ENCODE results near the gene CCDC172. TPM values are rescaled to one million over a fixed set of nuclear protein-coding genes. Genes with fewer than 3 reads are reported as not detected.
"Not testable (repeated sequence)": the region's sequence is repeated elsewhere in the genome, so short reads cannot be mapped to it uniquely, and the experiment has no call there.

CCDC172 gene
- total RNA-seq, 1 donor from 2014 or later = not detected

GRCh38 chr10:116393246-116393831, 69.1 kb downstream of the CCDC172 start:
- H3K36me3 Mint-ChIP-seq (ENCODE audit: low read depth, unreplicated experiment); DNase-seq (ENCODE audit: low read depth); H2AFZ ChIP-seq (ENCODE audit: low read depth, low read length); H3K4me2 ChIP-seq (ENCODE audit: low read length); H3K4me3 Mint-ChIP-seq (ENCODE audit: unreplicated experiment); H3K79me2 ChIP-seq (ENCODE audit: insufficient read depth, low read length); H3K27ac ChIP-seq (ENCODE audit: low read depth, low read length); H3K27me3 ChIP-seq (ENCODE audit: insufficient read depth, low read length); H4K20me1 ChIP-seq (ENCODE audit: insufficient read depth, low read length); H3K4me1 ChIP-seq (ENCODE audit: insufficient read depth, low read length); H3K36me3 ChIP-seq (ENCODE audit: insufficient read depth, low read length); H3K9ac ChIP-seq (ENCODE audit: low read length); H3K4me1 Mint-ChIP-seq (ENCODE audit: low read depth, unreplicated experiment); H3K4me3 ChIP-seq (ENCODE audit: insufficient read depth, low read depth, low read length); FAIRE-seq; H3K27ac Mint-ChIP-seq (ENCODE audit: unreplicated experiment); H3K9me3 ChIP-seq (ENCODE audit: insufficient read depth, low read depth, low read length); H3K27me3 Mint-ChIP-seq (ENCODE audit: low read depth, unreplicated experiment): not testable (repeated sequence)
- H3K9me3 Mint-ChIP-seq (ENCODE audit: unreplicated experiment) = peaks cover 11% of the 10 kb centered on the region

DNA sequence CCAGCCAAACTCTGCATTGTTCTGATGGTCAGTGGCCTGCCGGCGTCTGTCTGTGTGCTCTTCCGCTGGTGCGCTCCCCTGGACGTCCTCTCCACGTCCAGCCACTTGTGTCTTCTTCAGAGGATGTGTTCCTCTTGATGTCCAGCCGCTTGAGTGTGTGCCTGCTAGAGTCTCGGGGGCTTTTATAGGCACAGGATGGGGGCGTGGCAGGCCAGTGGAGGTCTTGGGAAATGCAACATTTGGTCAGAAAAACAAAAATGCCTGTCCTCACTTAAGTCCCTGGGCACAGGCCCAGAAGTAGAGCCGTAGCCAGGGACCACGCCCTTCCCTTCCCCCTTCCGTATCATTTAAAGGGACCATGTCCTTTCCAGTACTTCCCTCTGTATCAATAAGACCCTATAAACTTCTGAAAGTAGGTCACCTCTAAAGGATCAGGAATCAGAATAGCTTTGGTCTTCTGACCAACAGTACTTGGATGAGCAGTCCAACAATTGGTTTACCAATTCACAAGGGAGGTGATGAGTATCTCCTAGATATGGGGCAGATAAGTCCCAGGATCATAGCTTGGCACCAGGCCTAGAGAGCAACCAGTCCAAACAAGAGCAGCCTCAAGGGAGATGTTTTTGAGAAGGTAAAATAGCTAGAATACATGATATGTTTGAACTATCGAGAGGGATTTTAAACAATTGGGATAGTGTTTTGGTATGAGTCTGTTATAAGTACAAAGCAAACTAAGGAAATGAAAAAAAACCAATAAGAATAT, 71.2 kb downstream of the CCDC172 start:
- Mint-ChIP-seq H3K27ac (ENCODE audit: unreplicated experiment) (no peak overlapping the region), H3K9me3 (ENCODE audit: unreplicated experiment) (peaks cover 11% of the 10 kb centered on the region), H3K36me3 (ENCODE audit: low read depth, unreplicated experiment) (no peaks in the 10 kb centered on the region), H3K4me1 (ENCODE audit: low read depth, unreplicated experiment) (no peaks in the 10 kb centered on the region), H3K27me3 (ENCODE audit: low read depth, unreplicated experiment) (peaks cover 3% of the 10 kb centered on the region), H3K4me3 (ENCODE audit: unreplicated experiment) (no peak overlapping the region)
- H3K27ac ChIP-seq (ENCODE audit: low read depth, low read length) = no peak overlapping the region
- TF ChIP-seq, protein P1, sequence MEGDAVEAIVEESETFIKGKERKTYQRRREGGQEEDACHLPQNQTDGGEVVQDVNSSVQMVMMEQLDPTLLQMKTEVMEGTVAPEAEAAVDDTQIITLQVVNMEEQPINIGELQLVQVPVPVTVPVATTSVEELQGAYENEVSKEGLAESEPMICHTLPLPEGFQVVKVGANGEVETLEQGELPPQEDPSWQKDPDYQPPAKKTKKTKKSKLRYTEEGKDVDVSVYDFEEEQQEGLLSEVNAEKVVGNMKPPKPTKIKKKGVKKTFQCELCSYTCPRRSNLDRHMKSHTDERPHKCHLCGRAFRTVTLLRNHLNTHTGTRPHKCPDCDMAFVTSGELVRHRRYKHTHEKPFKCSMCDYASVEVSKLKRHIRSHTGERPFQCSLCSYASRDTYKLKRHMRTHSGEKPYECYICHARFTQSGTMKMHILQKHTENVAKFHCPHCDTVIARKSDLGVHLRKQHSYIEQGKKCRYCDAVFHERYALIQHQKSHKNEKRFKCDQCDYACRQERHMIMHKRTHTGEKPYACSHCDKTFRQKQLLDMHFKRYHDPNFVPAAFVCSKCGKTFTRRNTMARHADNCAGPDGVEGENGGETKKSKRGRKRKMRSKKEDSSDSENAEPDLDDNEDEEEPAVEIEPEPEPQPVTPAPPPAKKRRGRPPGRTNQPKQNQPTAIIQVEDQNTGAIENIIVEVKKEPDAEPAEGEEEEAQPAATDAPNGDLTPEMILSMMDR (IDR thresholded peaks at IDR 0.05; ENCODE audit: insufficient read depth, low read depth, low read length) = no peak
- TF ChIP-seq EZH2 (IDR thresholded peaks at IDR 0.05; ENCODE audit: insufficient read depth, low read length) = no peak
- H3K9me3 ChIP-seq (ENCODE audit: insufficient read depth, low read depth, low read length) = no peaks in the 10 kb centered on the region
- H4K20me1 ChIP-seq (ENCODE audit: insufficient read depth, low read length) = no peaks in the 10 kb centered on the region
- no peaks in the 10 kb centered on the region for H3K79me2 ChIP-seq (ENCODE audit: insufficient read depth, low read length)
- H3K27me3 ChIP-seq (ENCODE audit: insufficient read depth, low read length) = no peaks in the 10 kb centered on the region
- DNase-seq (ENCODE audit: low read depth) = no peak
- FAIRE-seq = no peak
- H3K36me3 ChIP-seq (ENCODE audit: insufficient read depth, low read length) = no peaks in the 10 kb centered on the region
- no peak overlapping the region for H2AFZ ChIP-seq (ENCODE audit: low read depth, low read length)
- no peak overlapping the region for H3K4me2 ChIP-seq (ENCODE audit: low read length)
- H3K9ac ChIP-seq (ENCODE audit: low read length) = no peak overlapping the region
- H3K4me3 ChIP-seq (ENCODE audit: insufficient read depth, low read depth, low read length) = no peak overlapping the region
- H3K4me1 ChIP-seq (ENCODE audit: insufficient read depth, low read length) = no peaks in the 10 kb centered on the region

DNA sequence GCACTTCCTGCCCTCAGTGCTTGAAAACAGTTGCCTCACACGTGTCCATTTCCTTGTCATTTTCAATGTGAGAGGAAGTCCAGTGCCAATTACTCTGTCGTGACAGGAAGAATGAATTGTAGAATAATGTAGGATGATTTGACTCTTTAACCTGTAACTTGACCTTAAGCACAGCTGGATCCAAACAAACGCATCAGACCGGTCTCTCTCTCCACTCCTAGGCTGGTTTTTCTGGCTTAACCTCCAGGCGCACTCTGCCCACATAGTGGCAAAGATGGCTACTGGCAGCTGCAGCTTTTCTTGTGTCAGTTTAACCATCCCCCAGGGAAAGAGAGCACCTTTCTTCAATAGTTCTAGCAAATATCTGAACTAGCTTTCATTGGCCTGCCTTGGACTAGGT, 74.0 kb downstream of the CCDC172 start:
- no peak overlapping the region for H3K4me2 ChIP-seq (ENCODE audit: low read length)
- Mint-ChIP-seq H3K4me3 (ENCODE audit: unreplicated experiment) (no peak overlapping the region), H3K4me1 (ENCODE audit: low read depth, unreplicated experiment) (no peaks in the 10 kb centered on the region), H3K27me3 (ENCODE audit: low read depth, unreplicated experiment) (no peaks in the 10 kb centered on the region), H3K36me3 (ENCODE audit: low read depth, unreplicated experiment) (no peaks in the 10 kb centered on the region), H3K9me3 (ENCODE audit: unreplicated experiment) (peaks cover 8% of the 10 kb centered on the region), H3K27ac (ENCODE audit: unreplicated experiment) (no peak overlapping the region)
- no peak overlapping the region for H3K9ac ChIP-seq (ENCODE audit: low read length)
- no peak overlapping the region for H3K4me3 ChIP-seq (ENCODE audit: insufficient read depth, low read depth, low read length)
- no peaks in the 10 kb centered on the region for H3K36me3 ChIP-seq (ENCODE audit: insufficient read depth, low read length)
- H4K20me1 ChIP-seq (ENCODE audit: insufficient read depth, low read length) = no peaks in the 10 kb centered on the region
- no peak overlapping the region for H3K27ac ChIP-seq (ENCODE audit: low read depth, low read length)
- DNase-seq (ENCODE audit: low read depth) (no peak), FAIRE-seq (no peak)
- no peaks in the 10 kb centered on the region for H3K9me3 ChIP-seq (ENCODE audit: insufficient read depth, low read depth, low read length)
- TF ChIP-seq EZH2 (IDR thresholded peaks at IDR 0.05; ENCODE audit: insufficient read depth, low read length) = no peak
- TF ChIP-seq, protein P1 (IDR thresholded peaks at IDR 0.05; ENCODE audit: insufficient read depth, low read depth, low read length) = no peak
- no peaks in the 10 kb centered on the region for H3K27me3 ChIP-seq (ENCODE audit: insufficient read depth, low read length)
- no peaks in the 10 kb centered on the region for H3K79me2 ChIP-seq (ENCODE audit: insufficient read depth, low read length)
- no peak overlapping the region for H2AFZ ChIP-seq (ENCODE audit: low read depth, low read length)
- H3K4me1 ChIP-seq (ENCODE audit: insufficient read depth, low read length) = no peaks in the 10 kb centered on the region

All from astrocyte (in vitro differentiated cells and primary cell).